GM21515 (cell line): Measurements from ENCODE around the gene LRRC25.
A peak's percentile ranks its signal among the peaks of the same experiment; 100 is the strongest.

Source experiments
- ATAC-seq: cut with Tn5 transposase; IDR thresholded peaks from one replicate; pipeline ENCODE4 v1.9.1; 2021; ENCODE audit not compliant: unreplicated experiment

Gene LRRC25

DNA sequence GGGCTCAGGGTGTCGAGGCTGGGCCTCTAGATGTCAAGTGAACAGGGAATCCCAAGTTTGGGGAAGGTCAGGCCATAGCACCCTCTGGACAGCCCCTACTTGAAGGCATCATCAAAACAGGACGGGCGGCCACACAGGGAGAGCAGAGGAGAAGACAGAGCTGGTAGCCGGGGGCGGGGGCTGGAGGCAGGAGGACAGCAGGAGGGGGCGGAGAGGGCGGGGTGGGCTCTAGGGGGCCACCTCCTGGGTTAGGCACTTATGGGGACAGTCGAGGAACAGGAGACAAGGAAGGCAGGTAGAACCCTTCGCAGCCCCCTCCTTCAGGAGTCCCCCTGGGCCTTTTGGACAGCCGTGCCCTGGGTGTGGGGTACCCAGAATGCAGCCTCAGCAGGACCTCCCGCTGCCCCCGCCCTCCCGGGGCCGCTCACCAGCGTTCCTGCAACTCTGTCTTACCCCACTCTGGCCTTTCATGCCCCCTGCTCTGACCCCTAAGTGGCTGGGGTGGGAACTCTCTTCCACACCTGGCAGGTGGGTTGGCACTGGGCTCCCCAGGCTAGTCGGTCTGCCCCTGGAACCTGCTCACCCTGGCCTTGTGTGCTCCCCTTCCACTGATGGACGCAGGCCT lies 27.6 kb upstream of the LRRC25 start:
- no peak for ATAC-seq

GRCh38 chr19:18424122-18424889 lies 26.9 kb upstream of the LRRC25 start:
- no peak for ATAC-seq

GRCh38 chr19:18423258-18424020 lies 26.0 kb upstream of the LRRC25 start:
- no peak for ATAC-seq

GRCh38 chr19:18422530-18423191 lies 25.2 kb upstream of the LRRC25 start:
- ATAC-seq = no peak

GRCh38 chr19:18421371-18421959 lies 24.0 kb upstream of the LRRC25 start:
- no peak for ATAC-seq

DNA sequence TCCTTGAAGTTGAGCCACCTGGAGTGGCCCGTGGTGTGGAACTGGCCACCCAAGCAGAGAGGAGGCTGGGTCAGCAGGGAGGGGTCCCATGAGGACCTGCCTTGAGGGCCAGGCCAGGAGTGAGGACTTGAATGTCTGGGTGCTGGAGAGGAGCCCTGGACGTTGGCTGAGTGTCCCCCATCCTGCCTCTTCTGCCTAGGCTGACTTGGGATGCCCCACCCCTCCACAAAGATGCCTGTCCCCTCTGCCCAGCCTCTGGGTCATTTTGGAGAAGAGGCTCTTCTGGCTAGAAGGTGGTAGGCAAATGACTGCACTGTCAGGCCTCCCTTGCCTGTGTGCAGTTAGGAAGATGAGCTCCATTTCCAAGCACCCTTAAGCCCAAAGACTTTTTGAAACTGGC lies 23.5 kb upstream of the LRRC25 start:
- ATAC-seq = no peak

- no peak for ATAC-seq
Observed at GRCh38 chr19:18419699-18420460, 22.5 kb upstream of the LRRC25 start.

- no peak for ATAC-seq
Observed at GRCh38 chr19:18419195-18419698, 21.8 kb upstream of the LRRC25 start, which contains the start of gene SSBP4. TSS of gene SSBP4 (plus strand) at chr19:18419398. CDS start at chr19:18419649, 251 bp downstream.

DNA sequence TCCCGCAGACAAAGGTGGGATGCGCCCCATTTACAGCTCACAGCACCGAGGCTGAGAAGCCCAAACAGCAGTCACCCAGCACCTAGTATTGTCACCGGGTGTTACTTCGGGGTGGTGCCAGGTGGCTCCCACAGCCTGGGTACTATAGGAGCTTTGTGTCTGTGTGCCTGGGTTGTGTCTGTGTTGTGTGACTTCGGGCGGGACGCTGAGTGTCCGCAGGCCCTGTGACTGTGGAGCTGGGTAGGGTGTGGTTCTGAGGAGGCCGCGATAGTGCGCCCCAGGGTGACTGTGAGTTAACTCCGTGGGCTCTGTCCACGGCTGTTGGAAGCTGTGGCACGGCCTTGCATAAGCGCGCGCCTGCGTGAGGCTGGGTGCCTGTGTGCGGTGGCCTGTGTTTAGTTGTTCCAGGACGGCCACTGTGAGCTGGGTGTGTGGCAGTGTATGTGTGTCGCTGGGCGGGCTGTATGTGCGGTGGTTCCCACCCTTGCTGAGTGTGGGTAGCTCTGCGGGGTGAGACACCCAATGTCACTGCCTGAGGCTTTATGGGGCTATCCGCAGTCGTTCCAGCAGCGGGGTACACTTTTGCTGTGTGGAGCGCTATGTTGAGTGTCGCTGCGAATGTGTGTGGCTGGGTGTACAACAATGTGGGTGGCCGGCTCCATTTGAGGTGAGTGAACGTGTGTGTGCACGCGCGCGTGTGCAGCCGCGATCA lies 21.2 kb upstream of the LRRC25 start:
- ATAC-seq = no peak

GRCh38 chr19:18418029-18418482 lies 20.6 kb upstream of the LRRC25 start:
- ATAC-seq = no peak

DNA sequence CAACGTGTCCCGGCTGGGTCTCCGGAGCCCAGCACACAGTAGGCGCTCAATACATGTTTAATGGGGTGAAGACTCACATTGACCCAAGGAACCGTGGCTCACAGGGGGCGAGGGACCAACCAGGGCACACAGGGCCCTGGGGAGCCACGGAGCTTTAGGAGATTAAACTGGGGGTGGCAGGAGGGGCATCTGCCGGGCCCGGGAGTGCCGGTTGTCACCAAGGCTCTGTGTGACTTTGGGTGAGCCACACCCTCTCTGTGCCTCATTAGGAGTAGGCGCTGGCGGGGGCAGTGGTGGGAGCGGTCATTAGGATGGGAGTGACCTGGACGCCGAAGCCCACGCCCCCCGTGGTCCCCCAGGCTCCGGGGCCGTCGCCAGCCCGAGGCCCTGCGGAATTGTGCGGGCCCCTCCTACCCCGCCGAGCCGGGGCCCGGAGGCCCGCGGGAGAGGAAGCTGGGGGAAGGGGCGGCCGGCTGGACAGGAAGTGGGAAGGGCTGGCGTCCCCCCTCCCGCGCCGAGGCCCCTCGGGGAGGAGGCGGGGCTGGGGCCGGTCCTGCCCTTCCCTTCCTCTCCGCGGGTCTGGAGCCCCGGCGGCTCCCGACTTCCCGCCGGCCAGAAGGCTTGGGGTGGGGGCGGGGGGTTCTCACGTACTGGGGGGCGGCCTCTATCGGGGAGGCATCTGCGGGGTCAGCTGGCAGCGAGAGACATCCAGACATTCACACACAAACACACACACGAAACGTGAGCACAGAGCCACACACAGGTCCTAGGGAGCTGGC lies 20.0 kb upstream of the LRRC25 start:
- ATAC-seq = no peak

DNA sequence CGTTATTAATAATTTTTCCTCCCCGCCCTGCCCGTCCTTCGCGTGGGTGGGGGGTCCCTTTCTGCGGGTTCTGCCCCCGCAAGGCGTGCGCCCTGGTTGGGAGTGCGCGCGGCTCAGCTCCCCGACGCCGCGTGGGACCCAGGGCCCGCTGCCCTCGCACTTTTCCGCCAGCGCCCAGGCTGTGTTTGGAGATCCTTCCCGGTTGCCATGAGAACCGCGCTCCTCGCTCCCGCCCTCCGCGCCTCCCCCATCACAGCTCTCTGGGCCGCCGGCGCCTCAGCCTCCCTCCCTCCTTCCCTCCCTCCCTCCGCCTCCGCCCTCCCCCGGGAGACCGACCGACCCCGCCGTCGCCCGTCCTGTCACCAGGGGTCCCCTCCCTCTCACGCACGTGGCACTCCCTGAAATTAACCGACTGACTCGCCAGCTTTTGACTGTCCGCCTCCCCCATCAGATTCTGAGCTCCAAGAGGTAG lies 19.4 kb upstream of the LRRC25 start:
- no peak for ATAC-seq

DNA sequence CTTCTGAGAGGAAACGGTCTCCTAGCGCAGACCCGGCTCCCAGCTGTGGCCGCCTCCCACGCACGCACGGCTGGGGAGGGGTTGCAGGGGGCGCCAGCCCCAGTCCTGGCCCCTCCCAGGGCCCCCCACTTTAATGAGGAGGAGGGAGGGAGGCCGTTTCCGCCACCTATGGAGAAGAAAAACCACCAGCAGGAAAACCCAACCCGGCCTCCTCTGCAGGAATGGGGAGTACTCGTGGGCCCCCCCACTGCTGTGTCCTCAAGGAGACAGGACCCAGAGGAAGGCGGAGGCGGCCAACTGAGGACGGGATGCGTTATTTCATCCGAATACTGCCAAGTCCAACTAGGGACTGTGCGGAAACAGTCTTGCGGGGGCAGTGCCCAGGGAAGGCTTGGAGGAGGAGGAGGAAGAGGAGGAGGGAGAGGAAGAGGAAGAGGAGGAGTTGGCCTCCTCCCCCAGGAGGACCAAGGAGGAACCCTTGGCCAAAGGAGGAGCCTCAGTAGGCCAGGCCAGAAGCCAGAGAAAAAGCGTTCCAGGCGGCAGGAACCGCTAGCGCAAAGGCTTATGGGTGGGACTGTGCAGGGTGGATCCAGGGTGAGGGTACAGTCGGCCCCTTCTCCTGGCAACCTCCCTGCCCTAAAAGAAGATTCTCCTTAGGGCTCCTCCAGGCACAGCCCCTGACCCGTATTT lies 17.9 kb upstream of the LRRC25 start:
- no peak for ATAC-seq

- no peak for ATAC-seq
Observed at GRCh38 chr19:18414504-18415177, 17.2 kb upstream of the LRRC25 start.

- ATAC-seq = no peak
Observed at GRCh38 chr19:18412610-18413239, 15.3 kb upstream of the LRRC25 start.

DNA sequence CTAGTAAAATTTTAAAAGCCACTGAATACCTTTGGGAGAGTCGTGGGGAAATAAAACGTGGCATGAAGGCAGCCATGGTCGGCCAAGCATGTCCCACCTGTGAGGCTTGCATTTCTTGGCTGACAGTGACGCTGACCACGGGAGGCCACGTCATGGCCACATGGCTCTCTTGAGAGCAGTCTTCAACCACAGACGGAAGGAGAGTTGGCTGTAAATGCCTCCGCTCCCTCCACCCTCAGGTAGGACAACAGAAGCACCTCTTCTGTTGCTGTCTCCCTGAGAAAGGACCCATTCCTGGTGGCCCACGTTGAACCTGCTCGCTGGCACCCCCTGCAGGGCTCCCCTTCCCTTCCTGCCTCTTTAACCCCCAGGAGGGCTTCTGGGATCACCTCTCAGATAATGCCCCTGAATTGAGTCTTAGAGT lies 10.6 kb upstream of the LRRC25 start:
- ATAC-seq = peak; percentile 56

- ATAC-seq = no peak
Observed at GRCh38 chr19:18406749-18407148, 9.3 kb upstream of the LRRC25 start.
